HFF-Myc (cell line): Measurements from ENCODE around the gene UNC119B.

Source experiments
- DNase-seq: peaks from one replicate; pipeline ENCODE4 v3.0.0-alpha.2; 2011; ENCODE audit warnings: low read depth; ENCODE audit errors: extremely low read depth
- H3K4me3 ChIP-seq: replicated peaks from 2 replicates; pipeline ENCODE4 v1.5.1; 2011; ENCODE audit warnings: low read depth, mild to moderate bottlenecking, control low read depth, low read length
- TF ChIP-seq, protein P1 (sequence below): IDR thresholded peaks from 2 replicates; pipeline ENCODE4 v1.5.1; 2012; ENCODE audit warnings: mild to moderate bottlenecking, low read depth, low read length, control low read depth; ENCODE audit errors: missing control alignments

Gene UNC119B

DNA sequence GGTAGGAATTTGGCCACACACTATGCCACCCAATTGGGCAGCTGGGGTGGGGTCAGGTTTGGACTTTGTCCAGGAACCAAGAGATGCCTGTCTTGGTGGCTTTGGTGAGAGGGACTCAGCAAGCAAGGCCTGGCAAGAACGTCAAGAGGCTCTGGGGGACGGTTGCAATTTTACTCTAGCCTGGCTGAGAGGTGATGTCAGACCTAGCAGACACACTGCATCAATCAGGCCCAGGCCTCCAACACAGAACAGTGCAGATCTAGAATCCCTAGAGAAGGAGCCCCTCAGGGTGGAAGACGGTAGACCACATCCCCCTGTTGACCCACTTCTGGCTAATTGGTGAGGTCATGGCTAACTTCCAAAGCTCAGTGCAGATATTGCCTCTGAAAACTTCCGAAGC lies 1.6 kb upstream of the UNC119B start:
- TF ChIP-seq, protein P1, sequence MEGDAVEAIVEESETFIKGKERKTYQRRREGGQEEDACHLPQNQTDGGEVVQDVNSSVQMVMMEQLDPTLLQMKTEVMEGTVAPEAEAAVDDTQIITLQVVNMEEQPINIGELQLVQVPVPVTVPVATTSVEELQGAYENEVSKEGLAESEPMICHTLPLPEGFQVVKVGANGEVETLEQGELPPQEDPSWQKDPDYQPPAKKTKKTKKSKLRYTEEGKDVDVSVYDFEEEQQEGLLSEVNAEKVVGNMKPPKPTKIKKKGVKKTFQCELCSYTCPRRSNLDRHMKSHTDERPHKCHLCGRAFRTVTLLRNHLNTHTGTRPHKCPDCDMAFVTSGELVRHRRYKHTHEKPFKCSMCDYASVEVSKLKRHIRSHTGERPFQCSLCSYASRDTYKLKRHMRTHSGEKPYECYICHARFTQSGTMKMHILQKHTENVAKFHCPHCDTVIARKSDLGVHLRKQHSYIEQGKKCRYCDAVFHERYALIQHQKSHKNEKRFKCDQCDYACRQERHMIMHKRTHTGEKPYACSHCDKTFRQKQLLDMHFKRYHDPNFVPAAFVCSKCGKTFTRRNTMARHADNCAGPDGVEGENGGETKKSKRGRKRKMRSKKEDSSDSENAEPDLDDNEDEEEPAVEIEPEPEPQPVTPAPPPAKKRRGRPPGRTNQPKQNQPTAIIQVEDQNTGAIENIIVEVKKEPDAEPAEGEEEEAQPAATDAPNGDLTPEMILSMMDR, result no peak
- no peak for DNase-seq
- H3K4me3 ChIP-seq, result no peak overlapping the region

DNA sequence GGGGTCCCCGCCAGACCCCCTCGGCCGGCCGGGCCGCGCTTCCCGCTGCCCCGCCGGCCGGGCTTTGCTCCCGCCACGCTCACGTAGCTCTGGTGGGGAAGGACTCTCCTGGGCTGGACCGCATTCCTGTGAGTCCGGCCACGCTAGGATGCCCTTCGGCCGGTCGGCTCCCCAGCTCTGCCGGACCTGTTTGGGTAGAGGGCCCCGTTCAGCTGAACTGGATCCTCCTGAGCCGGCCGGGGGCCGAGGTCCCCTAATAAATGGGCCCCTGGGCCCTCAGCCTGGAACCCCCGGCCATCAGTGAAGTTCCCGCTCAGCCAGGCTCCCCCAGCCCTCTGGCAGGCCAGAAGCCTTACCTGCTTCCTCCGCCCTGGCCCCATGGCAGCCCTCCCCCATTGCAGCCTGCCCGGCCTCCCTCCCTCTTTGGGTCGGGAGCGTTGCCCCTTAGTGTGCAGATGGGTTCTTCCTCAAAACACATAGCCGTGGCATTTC lies 593 bp downstream of the UNC119B start:
- TF ChIP-seq, protein P1, result no peak
- no peak for DNase-seq
- H3K4me3 ChIP-seq, result peak overlapping the region; percentile 78

DNA sequence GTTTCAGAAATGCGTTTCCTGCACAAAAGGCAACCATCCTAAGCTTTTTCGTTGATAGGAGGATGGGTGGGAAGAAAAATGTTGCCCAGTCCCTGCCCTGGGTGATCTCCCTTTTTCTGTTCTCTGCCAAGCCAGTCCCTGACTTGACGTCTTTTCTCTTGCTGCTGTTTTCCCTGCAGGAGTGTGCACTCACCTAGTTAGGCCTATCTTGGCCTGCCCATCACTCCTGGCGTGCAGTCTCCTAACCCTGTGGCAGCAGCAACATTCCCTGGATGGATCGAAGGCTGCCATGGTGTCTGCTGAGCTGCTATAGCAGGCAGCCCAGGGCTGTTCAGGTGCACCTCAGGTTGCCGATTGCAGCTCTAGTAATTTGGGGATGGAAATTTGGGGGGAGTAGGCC lies 1.2 kb downstream of the UNC119B start:
- TF ChIP-seq, protein P1, result no peak
- peak overlapping the region; percentile 78 for H3K4me3 ChIP-seq
- no peak for DNase-seq

DNA sequence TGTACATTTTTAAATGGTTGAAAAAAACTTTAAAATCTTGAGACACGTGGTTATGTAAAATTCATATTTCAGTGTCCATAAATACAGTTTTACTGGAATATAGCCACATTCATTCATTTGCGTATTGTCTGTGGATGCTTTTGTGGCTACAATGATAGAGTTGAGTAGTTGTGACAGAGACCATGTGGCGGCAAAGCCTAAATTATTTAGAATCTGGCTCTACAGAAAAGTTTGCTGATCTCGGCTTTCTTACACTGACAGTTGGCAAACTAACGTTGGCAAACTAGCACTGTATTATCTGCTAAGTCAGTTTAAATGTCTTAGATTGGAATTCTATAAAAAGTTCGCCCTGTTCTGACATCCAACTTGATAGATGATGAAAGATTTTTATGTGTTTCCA lies 2.4 kb downstream of the UNC119B start:
- no peak overlapping the region for H3K4me3 ChIP-seq
- no peak for DNase-seq
- TF ChIP-seq, protein P1, result no peak

DNA sequence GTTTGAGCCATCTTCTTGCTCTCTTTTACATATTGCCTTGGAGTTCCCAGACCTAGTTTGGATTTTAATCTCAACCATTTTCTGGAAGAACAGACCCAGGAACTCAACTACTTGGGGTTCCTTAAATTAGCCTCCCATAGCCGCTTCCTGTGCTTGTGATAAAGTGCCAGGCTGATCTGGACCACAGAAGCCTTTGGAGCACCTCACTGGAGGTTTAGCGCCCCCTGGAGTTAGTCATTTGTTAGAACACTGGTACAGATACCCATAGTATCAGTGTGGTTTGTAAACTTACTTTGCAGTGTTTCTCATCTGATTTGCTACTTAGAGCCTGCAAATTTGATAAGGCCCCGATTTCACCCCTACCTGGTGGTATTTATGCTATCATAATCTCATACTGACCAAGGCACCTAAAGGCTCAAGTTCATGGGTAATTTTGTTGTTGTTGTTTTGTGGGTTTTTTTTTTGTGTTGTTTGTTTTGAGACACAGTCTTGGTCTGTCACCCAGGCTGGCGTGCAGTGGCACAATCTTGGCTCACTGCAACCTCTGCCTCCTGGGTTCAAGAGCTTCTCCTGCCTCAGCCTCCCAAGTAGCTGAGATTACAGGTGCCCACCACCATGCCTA lies 3.7 kb downstream of the UNC119B start:
- peak; percentile 76 for DNase-seq
- H3K4me3 ChIP-seq, result no peak overlapping the region
- TF ChIP-seq, protein P1, result peak; percentile 87

DNA sequence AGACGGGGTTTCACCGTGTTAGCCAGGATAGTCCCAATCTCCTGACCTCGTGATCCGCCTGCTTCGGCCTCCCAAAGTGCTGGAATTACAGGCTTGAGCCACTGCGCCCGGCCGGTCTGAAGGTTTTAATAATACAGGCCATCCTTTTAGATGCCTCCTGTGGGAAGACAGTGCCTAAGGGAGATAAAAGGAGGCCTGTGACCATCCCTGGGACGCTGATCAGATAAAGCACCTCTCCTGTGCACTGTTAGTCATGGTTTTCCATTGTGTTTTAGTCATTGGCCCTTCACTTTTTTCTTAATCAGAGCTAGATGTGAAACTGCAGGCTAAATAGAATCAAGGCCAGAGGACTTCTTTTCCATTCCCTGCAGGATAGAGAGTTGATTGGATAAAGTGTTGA lies 7.8 kb downstream of the UNC119B start:
- TF ChIP-seq, protein P1, result no peak
- H3K4me3 ChIP-seq, result no peak overlapping the region
- DNase-seq, result no peak

DNA sequence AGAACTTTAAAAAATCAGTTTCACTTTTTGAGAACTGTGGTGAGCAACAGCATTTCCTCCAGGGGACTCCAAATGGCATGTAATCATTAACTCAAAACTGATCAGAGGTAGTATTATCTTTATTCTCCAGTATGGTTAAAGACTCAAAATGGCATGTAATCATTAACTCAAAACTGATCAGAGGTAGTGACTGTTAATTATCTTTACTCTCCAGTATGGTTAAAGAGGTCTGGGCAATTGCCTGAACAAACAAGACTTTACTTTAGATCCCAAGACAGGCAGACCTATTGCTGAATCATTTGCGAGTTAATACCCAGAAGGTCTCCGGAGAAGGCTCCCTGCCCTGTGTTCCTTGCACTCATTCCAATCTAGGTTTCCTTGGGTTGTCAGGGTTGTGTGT lies 8.8 kb downstream of the UNC119B start:
- TF ChIP-seq, protein P1, result no peak
- H3K4me3 ChIP-seq, result no peak overlapping the region
- DNase-seq, result no peak
